A673 (cell line): ENCODE results near the gene CD226. TPM values are rescaled to one million over a fixed set of nuclear protein-coding genes. Genes with fewer than 3 reads are reported as not detected.
A peak's percentile ranks its signal among the peaks of the same experiment; 100 is the strongest.
"Not testable (repeated sequence)": the region's sequence is repeated elsewhere in the genome, so short reads cannot be mapped to it uniquely, and the experiment has no call there.

Experiments
- BruUV-seq: library from RNA; stranded (reverse); fragments of 400-500 nt; replicated peaks from 2 replicates; lab custom pipeline; 2021; lab: Mats Ljungman, UMichigan
- CTCF ChIA-PET: fragments of 300-600 bp; sonication (Branson Sonifier 250); formaldehyde crosslinking; loops from one replicate; lab custom pipeline; 2022; ENCODE audit warnings: antibody characterized with exemption; lab: Charles Lee
- POLR2A ChIA-PET: fragments of 300-600 bp; sonication (Branson Sonifier 250); formaldehyde crosslinking; loops from one replicate; lab custom pipeline; 2022; ENCODE audit warnings: antibody characterized with exemption; ENCODE audit not compliant: low non-redundant PET; lab: Charles Lee
- DNase-seq: peaks from one replicate; pipeline ENCODE4 v3.0.0-alpha.2; 2015; ENCODE audit warnings: low spot score
- H3K27ac ChIP-seq: fragments of 200-600 bp; sonication (generic); 2 replicates; pipeline ENCODE4 v1.5.1; 2016; ENCODE audit warnings: mixed run types, low read depth, mild to moderate bottlenecking, mixed read lengths, antibody characterized with exemption, low read length; ENCODE audit not compliant: poor library complexity, severe bottlenecking
- H3K27me3 ChIP-seq: fragments of 200-600 bp; sonication (generic); replicated peaks from 2 replicates; pipeline ENCODE4 v1.6.1; 2017; ENCODE audit warnings: mixed run types, low read depth, mild to moderate bottlenecking, mixed read lengths, antibody characterized with exemption, low read length; ENCODE audit not compliant: insufficient read depth, poor library complexity
- H3K36me3 ChIP-seq: fragments of 200-600 bp; sonication (generic); 2 replicates; pipeline ENCODE4 v1.6.1; 2016; ENCODE audit warnings: mixed run types, mild to moderate bottlenecking, mixed read lengths, antibody characterized with exemption, low read length; ENCODE audit not compliant: insufficient read depth, poor library complexity, severe bottlenecking
- H3K4me1 ChIP-seq: fragments of 200-600 bp; sonication (generic); 2 replicates; pipeline ENCODE4 v1.6.1; 2017; ENCODE audit warnings: mixed run types, mild to moderate bottlenecking, mixed read lengths, antibody characterized with exemption, low read length; ENCODE audit not compliant: insufficient read depth, poor library complexity, severe bottlenecking
- H3K4me3 ChIP-seq: fragments of 200-600 bp; sonication (generic); 2 replicates; pipeline ENCODE4 v1.5.1; 2016; ENCODE audit warnings: low read depth, mixed run types, mild to moderate bottlenecking, mixed read lengths, low read length; ENCODE audit not compliant: poor library complexity, severe bottlenecking
- H3K9me3 ChIP-seq: fragments of 200-600 bp; sonication (generic); 2 replicates; pipeline ENCODE4 v1.6.1; 2016; ENCODE audit warnings: mixed run types, low read depth, mild to moderate bottlenecking, mixed read lengths, antibody characterized with exemption, low read length; ENCODE audit not compliant: poor library complexity, severe bottlenecking
- CTCF ChIP-seq: fragments of 300-800, 200-600 bp; sonication (generic); conservative IDR thresholded peaks from 2 replicates; pipeline ENCODE4 v1.5.1; 2017; ENCODE audit warnings: low read depth, mild to moderate bottlenecking, antibody characterized with exemption, low read length, moderate library complexity, mixed read lengths
- EZH2 ChIP-seq: fragments of 200-600 bp; sonication (generic); IDR thresholded peaks from 2 replicates; pipeline ENCODE4 v1.6.1; 2017; ENCODE audit warnings: borderline replicate concordance, low read depth, mild to moderate bottlenecking, mixed read lengths, antibody characterized with exemption, low read length; ENCODE audit not compliant: poor library complexity, severe bottlenecking
- intact Hi-C: fragments of 100-400 bp; cut with micrococcal nuclease; formaldehyde crosslinking; loops from one replicate; pipeline ENCODE4 v1.10.0; 2022; ENCODE audit not compliant: unreplicated experiment
- total RNA-seq: library from RNA; stranded (reverse); gene quantifications from 2 replicates; pipeline ENCODE4 v1.2.3, GENCODE V29; 2021

The CD226 gene
- total RNA-seq, 1 experiment from 2014 or later: 0.71 TPM

GRCh38 chr18:69980982-69981804 is 33.5 kb upstream of the CD226 start:
- no peak overlapping the region for H3K27ac ChIP-seq
- no peaks in the 10 kb centered on the region for H3K27me3 ChIP-seq
- DNase-seq: peak; percentile 12
- POLR2A ChIA-PET: no interaction called here
- BruUV-seq: no TSS peak
- no peak overlapping the region for H3K4me3 ChIP-seq
- intact Hi-C loops: no loop called here
- no peaks in the 10 kb centered on the region for H3K36me3 ChIP-seq
- H3K4me1 ChIP-seq: peaks cover 6% of the 10 kb centered on the region
- H3K9me3 ChIP-seq: peaks cover 8% of the 10 kb centered on the region
- CTCF ChIA-PET: no interaction called here
- TF ChIP-seq EZH2 (no peak), CTCF (no peak)

DNA sequence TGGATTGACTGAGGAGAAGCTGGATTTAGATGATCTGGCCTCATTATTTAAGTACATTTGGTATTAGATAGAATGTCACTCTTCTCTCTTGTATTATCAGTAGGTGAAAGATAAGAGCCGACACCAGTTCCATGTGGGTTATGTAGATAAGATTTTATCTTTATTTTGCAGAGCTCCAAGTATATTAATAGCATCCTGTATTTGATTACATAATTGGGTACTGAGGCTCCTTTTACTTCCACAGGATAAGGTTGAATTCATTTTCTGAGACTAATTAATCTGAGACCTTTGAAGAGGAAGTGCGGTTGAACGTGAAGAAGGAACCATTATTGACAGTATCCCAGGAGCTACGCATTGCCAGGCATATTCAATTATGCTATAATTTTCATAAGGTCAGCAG is 32.8 kb upstream of the CD226 start:
- H3K27ac ChIP-seq: no peak overlapping the region
- H3K9me3 ChIP-seq: peaks cover 8% of the 10 kb centered on the region
- ChIA-PET POLR2A (interaction anchor here (0.6 kb wide), 1 partner anchor 22 kb away, joined by 3 read pairs; no protein-coding TSS in a partner anchor), CTCF (no interaction called here)
- H3K36me3 ChIP-seq: no peaks in the 10 kb centered on the region
- peaks cover 6% of the 10 kb centered on the region for H3K4me1 ChIP-seq
- no TSS peak for BruUV-seq
- TF ChIP-seq EZH2 (no peak), CTCF (no peak)
- intact Hi-C loops: no loop called here
- DNase-seq: no peak
- no peaks in the 10 kb centered on the region for H3K27me3 ChIP-seq
- H3K4me3 ChIP-seq: no peak overlapping the region

GRCh38 chr18:69978732-69979715 is 31.4 kb upstream of the CD226 start:
- Histone ChIP-seq H3K27ac (no peak overlapping the region), H3K4me3 (no peak overlapping the region), H3K27me3 (no peaks in the 10 kb centered on the region), H3K4me1 (peaks cover 6% of the 10 kb centered on the region), H3K36me3 (no peaks in the 10 kb centered on the region), H3K9me3 (peaks cover 8% of the 10 kb centered on the region)
- no TSS peak for BruUV-seq
- intact Hi-C loops: no loop called here
- POLR2A ChIA-PET: no interaction called here
- TF ChIP-seq EZH2 (no peak), CTCF (no peak)
- CTCF ChIA-PET: no interaction called here
- DNase-seq: no peak

GRCh38 chr18:69975294-69975693 is 27.6 kb upstream of the CD226 start:
- not testable (repeated sequence) for BruUV-seq, H3K4me1 ChIP-seq

More at GRCh38 chr18:69975294-69975693, 27.6 kb upstream of the CD226 start:
- H3K9me3 ChIP-seq: peaks cover 12% of the 10 kb centered on the region
- DNase-seq, H3K36me3 ChIP-seq, H3K4me3 ChIP-seq, CTCF ChIA-PET, H3K27me3 ChIP-seq, intact Hi-C loops, POLR2A ChIA-PET, H3K27ac ChIP-seq: not testable (repeated sequence)
